GM12874 (cell line): ENCODE measurements around the gene PPFIA2.

ENCODE experiments used
- CTCF ChIP-seq: IDR thresholded peaks from 2 replicates; pipeline ENCODE4 v1.5.1; 2011; ENCODE audit warnings: low read depth, mild to moderate bottlenecking, control low read depth, low read length, moderate library complexity; ENCODE audit not compliant: insufficient read depth

The PPFIA2 gene

GRCh38 chr12:81718616-81719015 is 40.5 kb downstream of the PPFIA2 start:
- TF ChIP-seq CTCF = no peak

GRCh38 chr12:81712536-81712935 is 46.6 kb downstream of the PPFIA2 start:
- TF ChIP-seq CTCF = no peak

GRCh38 chr12:81705586-81705985 is 53.6 kb downstream of the PPFIA2 start:
- no peak for TF ChIP-seq CTCF

- TF ChIP-seq CTCF = no peak
Observed at GRCh38 chr12:81699551-81699950, 59.6 kb downstream of the PPFIA2 start.

- TF ChIP-seq CTCF = no peak
Observed at GRCh38 chr12:81692008-81692407, 67.1 kb downstream of the PPFIA2 start.

- no peak for TF ChIP-seq CTCF
Observed at GRCh38 chr12:81683881-81684280, 75.3 kb downstream of the PPFIA2 start.

GRCh38 chr12:81679614-81680013 is 79.5 kb downstream of the PPFIA2 start:
- TF ChIP-seq CTCF = no peak

GRCh38 chr12:81670759-81671158 is 88.4 kb downstream of the PPFIA2 start:
- TF ChIP-seq CTCF = no peak
